Heart right ventricle (tissue), 16 donors: ENCODE measurements around the gene CCDC40. TPM values are rescaled to one million over a fixed set of nuclear protein-coding genes. Genes with fewer than 3 reads are reported as not detected.

Experiments used
- ATAC-seq, 8 donors: fragments of 200-7000 bp; cut with Tn5 transposase; one replicate each; pipeline ENCODE4 v1.9.1; 2020; ENCODE audit warnings: mild to moderate bottlenecking in 8 of 8, moderate library complexity in 8 of 8, moderate number of reproducible peaks in 1 of 8
- DNase-seq, 2 donors: peaks; one replicate each; pipeline ENCODE4 v3.0.0-alpha.2; 2020
- H3K27ac ChIP-seq, 10 donors: fragments of 200-600 bp; sonication (generic) in 2 of 10; one replicate each; pipeline versions ENCODE4 v1.5.0 to v1.8.0; 2020 to 2022; ENCODE audit warnings: mild to moderate bottlenecking in 3 of 10
- H3K27me3 ChIP-seq, 7 donors: fragments of 200-600 bp; one replicate each; pipeline ENCODE4 v1.8.0; 2021 to 2022; ENCODE audit warnings: mild to moderate bottlenecking in 2 of 7
- H3K36me3 ChIP-seq, 9 donors: fragments of 200-600 bp; sonication (generic) in 1 of 9; one replicate each; pipeline versions ENCODE4 v1.5.0 to v1.8.0; 2020 to 2022; ENCODE audit warnings: mild to moderate bottlenecking in 2 of 9
- H3K4me1 ChIP-seq, 9 donors: fragments of 200-600 bp; sonication (generic) in 1 of 9; one replicate each; pipeline versions ENCODE4 v1.5.0 to v1.8.0; 2020 to 2022; ENCODE audit warnings: mild to moderate bottlenecking in 4 of 9
- H3K4me3 ChIP-seq, 10 donors: fragments of 200-600 bp; sonication (generic) in 2 of 10; one replicate each; pipeline versions ENCODE4 v1.5.0 to v1.8.0; 2020 to 2022; ENCODE audit warnings: mild to moderate bottlenecking in 7 of 10, moderate library complexity in 2 of 10
- H3K9me3 ChIP-seq, 11 donors: fragments of 200-600 bp in 10 of 11; sonication (generic) in 2 of 11; one replicate each; pipeline versions ENCODE4 v1.5.0 to v1.8.0; 2013 to 2022; ENCODE audit warnings: mild to moderate bottlenecking in 2 of 11, control low read depth in 1 of 11, moderate library complexity in 1 of 11
- WGBS, 2 donors: extraction: QIAGEN DNeasy Blood & Tissue Kit; methylation state at CpG; one replicate each; pipeline ENCODE4 v1.1.7; 2013; ENCODE audit warnings: inconsistent platforms in 1 of 2; 5-methylcytosine and 5-hydroxymethylcytosine counted together
- intact Hi-C, 10 donors: fragments of 100-400 bp; cut with DNase I; formaldehyde crosslinking; loops; one replicate each; pipeline versions ENCODE4 v1.11.1 to v1.14.2; 2022
- polyA plus RNA-seq, 2 donors: library from polyadenylated mRNA; stranded (reverse); fragments of 200-250 nt; gene quantifications; one replicate each; pipeline ENCODE4 v1.2.3, GENCODE V29; 2013
- total RNA-seq, 10 donors: library from RNA; stranded (reverse); fragmentation: NEBNext Ultra II Directional in 3 of 10; extraction: Animal tissue kit (Norgen Biotek cat#: 25700) in 3 of 10; gene quantifications; one replicate each; pipeline versions ENCODE4 v1.2.1 to v1.2.4, GENCODE V29; 2021 to 2023
- TF ChIP-seq, protein P1 (sequence below), 9 donors: fragments of 200-600 bp; sonication (generic) in 2 of 9; IDR thresholded peaks; one replicate each; pipeline versions ENCODE4 v1.5.0 to v1.8.0; 2021 to 2022; ENCODE audit warnings: antibody characterized with exemption in 9 of 9, mild to moderate bottlenecking in 5 of 9, moderate library complexity in 1 of 9
- donor health status: Arrhythmogenic right ventricular cardiomyopathy.
- donor health status: ischemic (EF 13 %, LVEDD 7.1; RV severe dilation, severe dysfunction).
- donor health status: healthy with polysubstance abuse.
- donor health status: DM: no; HTN: yes; CAD: no.
- donor health status: DM: no; HTN: no; CAD: no.
- donor health status: ischemic (EF 25% LVEDD 6.9; RV normal size, moderate dysfunction).
- donor health status: ischemic (EF 25% LVEDD 5.7; RV mildly dilated, moderate dysfunction).
- donor health status: healthy.
- donor health status: DM: yes; HTN: yes; CAD: no.
- donor health status: Ischemic cardiomyopathy.
- donor health status: ischemic (EF 35%, LVEDD 5.7; RV mildly dilated, moderate dysfunction).
- donor health status: nonischemic (EF 11% LVEDD 7.7; RV severe dilation, severe dysfunction).
- donor health status: DM: yes; HTN: yes; CAD: no.
- donor health status: PGD.
- donor health status: ischemic (EF 29% LVEDD 5.4; RV normal size, mild dysfunction).
- donor health status: nonischemic (EF 23%, LVEDD 6.1; RV moderate dilation, normal function).

Gene CCDC40
- total and polyA plus RNA-seq, 12 donors, result 2.0 to 8.9 (median 6.6) TPM

DNA sequence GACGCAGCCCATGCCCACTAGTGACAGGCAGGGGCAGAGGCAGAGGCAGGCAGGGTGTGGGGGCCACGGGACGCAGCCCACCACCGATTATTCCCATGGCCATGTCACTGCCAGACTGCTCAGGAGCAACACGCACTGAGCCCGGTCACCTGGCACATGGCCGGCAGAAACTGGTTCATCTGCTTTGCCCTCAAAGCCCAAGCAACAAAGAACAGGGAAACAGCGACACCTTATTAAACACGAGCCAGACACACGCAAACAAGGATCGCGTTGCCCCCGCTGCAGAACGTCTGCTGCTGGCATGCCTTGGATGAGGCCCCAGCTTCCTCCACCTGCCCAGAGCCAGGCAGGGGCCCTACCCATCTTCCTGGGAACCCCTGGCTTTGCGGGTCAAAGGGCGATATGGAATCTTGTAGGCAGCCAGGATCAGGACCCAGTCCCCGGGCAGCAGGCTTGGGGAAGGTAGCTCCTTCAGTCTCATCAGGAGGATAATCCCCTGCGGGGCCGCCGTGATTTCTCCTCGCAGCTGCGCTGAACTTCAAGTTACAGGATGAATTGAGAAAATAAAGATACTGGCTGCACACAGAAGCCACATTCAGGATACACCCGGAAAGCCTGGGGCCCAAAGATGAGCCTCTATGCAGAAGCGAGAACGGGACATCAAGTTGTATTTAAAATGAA lies 5.6 kb upstream of the CCDC40 start:
- H3K4me1 ChIP-seq, result peaks cover 0 to 49% (median 16%) of the 10 kb centered on the region in 9 donors
- intact Hi-C loops, result no loop called here
- WGBS, 2 donors, result 91 to 96% methylated on average over 25 of the region's 25 CpGs
- TF ChIP-seq, protein P1, sequence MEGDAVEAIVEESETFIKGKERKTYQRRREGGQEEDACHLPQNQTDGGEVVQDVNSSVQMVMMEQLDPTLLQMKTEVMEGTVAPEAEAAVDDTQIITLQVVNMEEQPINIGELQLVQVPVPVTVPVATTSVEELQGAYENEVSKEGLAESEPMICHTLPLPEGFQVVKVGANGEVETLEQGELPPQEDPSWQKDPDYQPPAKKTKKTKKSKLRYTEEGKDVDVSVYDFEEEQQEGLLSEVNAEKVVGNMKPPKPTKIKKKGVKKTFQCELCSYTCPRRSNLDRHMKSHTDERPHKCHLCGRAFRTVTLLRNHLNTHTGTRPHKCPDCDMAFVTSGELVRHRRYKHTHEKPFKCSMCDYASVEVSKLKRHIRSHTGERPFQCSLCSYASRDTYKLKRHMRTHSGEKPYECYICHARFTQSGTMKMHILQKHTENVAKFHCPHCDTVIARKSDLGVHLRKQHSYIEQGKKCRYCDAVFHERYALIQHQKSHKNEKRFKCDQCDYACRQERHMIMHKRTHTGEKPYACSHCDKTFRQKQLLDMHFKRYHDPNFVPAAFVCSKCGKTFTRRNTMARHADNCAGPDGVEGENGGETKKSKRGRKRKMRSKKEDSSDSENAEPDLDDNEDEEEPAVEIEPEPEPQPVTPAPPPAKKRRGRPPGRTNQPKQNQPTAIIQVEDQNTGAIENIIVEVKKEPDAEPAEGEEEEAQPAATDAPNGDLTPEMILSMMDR (IDR thresholded peaks at IDR 0.05), result no peak
- DNase-seq, result no peak
- H3K36me3 ChIP-seq, result no peaks in the 10 kb centered on the region
- no peaks in the 10 kb centered on the region for H3K9me3 ChIP-seq
- peaks cover 0 to 17% (median 0%) of the 10 kb centered on the region in 7 donors for H3K27me3 ChIP-seq
- H3K4me3 ChIP-seq, result no peak overlapping the region
- peak overlapping the region in 1 of 10 donors; percentile 29 for H3K27ac ChIP-seq
- no peak for ATAC-seq

DNA sequence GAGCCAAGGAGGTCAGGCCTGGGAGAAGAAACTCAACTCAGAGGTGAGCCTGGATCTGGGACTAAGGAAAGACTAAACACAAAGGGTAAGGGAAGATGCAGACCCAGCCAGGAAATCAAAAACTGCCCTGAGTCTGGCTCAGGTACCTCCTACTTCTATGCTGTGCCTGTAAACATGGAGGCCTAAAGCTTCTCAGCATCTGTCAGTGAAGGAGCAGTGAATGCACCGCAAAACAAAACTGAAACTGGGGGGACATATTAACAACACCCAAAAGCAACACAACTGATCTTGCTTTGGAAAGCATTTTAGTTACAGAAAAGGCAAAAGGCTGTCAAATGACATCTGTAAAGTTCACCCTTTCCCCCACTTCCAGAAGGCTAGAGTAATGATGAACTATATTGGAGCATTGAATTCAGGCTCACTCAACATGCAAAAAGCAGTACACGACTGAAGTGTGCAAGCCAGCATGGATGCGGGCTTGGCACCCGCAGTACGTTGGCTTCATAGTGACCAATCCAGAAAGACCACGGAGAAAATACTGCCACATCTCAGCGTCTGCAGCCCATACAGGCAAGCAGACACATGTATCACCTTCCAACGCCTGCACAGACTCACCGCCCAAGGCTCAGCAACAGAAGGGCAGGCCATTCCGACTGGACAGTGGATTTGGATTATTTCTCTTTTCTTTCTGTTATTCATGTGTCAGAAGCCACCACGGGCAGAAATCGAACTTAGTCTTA lies 4.6 kb upstream of the CCDC40 start:
- DNase-seq, result no peak
- 91 to 94% methylated on average over 12 of the region's 12 CpGs for WGBS, 2 donors
- intact Hi-C loops, result no loop called here

DNA sequence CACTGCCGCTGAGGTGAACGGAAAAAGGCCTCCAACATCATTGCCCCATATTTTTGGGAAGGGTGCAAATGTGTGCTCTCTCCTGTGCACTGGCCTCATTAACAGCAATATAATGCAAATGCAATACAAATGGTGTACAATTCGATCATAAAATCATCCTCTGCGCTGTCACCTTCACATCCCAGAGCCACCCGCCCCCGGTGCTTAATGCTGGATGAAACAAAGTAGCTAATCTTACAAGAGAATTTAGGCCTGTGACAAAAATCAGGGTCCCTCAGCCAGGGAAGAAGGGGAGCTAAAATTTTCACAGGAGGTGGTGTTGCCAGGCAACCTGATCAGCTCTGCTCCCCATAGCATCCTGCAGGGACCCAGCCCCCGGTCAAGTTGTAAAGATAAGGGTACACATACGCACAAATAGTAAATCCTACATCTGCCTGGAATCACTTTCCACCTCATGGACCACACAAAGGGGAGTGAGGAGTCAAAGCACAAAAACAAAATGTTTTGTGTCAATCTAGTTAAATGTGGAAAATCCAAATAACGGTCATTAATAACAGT lies 3.7 kb upstream of the CCDC40 start:
- no peaks in the 10 kb centered on the region for H3K36me3 ChIP-seq
- WGBS, 2 donors, result 96 to 97% methylated on average over 9 of the region's 9 CpGs
- H3K4me1 ChIP-seq, result peaks cover 2 to 54% (median 20%) of the 10 kb centered on the region in 9 donors
- H3K27ac ChIP-seq, result no peak overlapping the region
- intact Hi-C loops, result no loop called here
- no peak overlapping the region for H3K4me3 ChIP-seq
- H3K27me3 ChIP-seq, result peaks cover 0 to 31% (median 0%) of the 10 kb centered on the region in 7 donors
- no peaks in the 10 kb centered on the region for H3K9me3 ChIP-seq
- DNase-seq (no peak), ATAC-seq (no peak)
- TF ChIP-seq, protein P1 (IDR thresholded peaks at IDR 0.05), result no peak

More for the DNA sequence above, 4.6 kb upstream of the CCDC40 start:
- no peaks in the 10 kb centered on the region for H3K36me3 ChIP-seq
- no peaks in the 10 kb centered on the region for H3K9me3 ChIP-seq
- peaks cover under 1 to 53% (median 17%) of the 10 kb centered on the region in 9 donors for H3K4me1 ChIP-seq
- no peak for ATAC-seq
- H3K27me3 ChIP-seq, result peaks cover 0 to 26% (median 0%) of the 10 kb centered on the region in 7 donors
- H3K4me3 ChIP-seq, result no peak overlapping the region
- TF ChIP-seq, protein P1 (IDR thresholded peaks at IDR 0.05), result no peak
- H3K27ac ChIP-seq, result no peak overlapping the region

DNA sequence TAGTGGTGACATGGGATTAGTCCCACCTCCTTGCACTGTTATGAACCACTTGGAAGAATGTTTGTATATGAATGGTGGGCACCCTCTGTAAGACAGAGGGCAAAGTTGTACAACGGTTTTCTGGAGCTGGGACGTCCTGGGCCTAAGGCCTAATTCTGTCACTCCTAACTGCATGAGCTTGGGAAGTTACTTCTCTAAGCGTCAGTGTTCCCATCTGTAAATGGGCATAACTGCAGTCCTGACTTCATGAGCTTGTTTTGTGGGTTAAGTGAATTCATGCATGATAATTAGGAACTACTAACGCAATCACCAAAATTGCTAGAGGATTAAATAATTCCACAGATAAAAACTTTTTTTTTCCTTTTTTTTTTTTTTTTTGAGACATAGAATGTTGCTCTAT lies 2.6 kb upstream of the CCDC40 start:
- intact Hi-C loops, result loop anchor here in 1 of 10 donors (2.0 kb wide), 1 partner anchor 25 kb away; no protein-coding TSS in a partner anchor
- TF ChIP-seq, protein P1 (IDR thresholded peaks at IDR 0.05), result no peak
- ATAC-seq (no peak), DNase-seq (no peak)
- Histone ChIP-seq H3K9me3 (no peaks in the 10 kb centered on the region), H3K4me1 (peaks cover 2 to 43% (median 19%) of the 10 kb centered on the region in 9 donors), H3K36me3 (no peaks in the 10 kb centered on the region), H3K4me3 (no peak overlapping the region), H3K27ac (no peak overlapping the region), H3K27me3 (peaks cover 0 to 31% (median 0%) of the 10 kb centered on the region in 7 donors)
- 95 to 96% methylated on average over 4 of the region's 4 CpGs for WGBS, 2 donors
